Peyer's patch (tissue), 4 donors: ENCODE measurements around the gene SYT9. TPM values are rescaled to one million over a fixed set of nuclear protein-coding genes. Genes with fewer than 3 reads are reported as not detected.

Source experiments
- DNase-seq, 3 donors: peaks; one replicate each; pipeline ENCODE4 v3.0.0-alpha.2; 2017 to 2019
- H3K27ac ChIP-seq, 4 donors: fragments of 200-600 bp; sonication (generic); one replicate each; pipeline ENCODE4 v1.5.1; 2016 to 2019
- H3K27me3 ChIP-seq, 2 donors: fragments of 200-600 bp; sonication (generic); one replicate each; pipeline ENCODE4 v1.5.1; 2019
- H3K36me3 ChIP-seq, 3 donors: fragments of 200-600 bp; sonication (generic); one replicate each; pipeline ENCODE4 v1.5.1; 2016 to 2019
- H3K4me1 ChIP-seq, 4 donors: fragments of 200-600 bp; sonication (generic); one replicate each; pipeline ENCODE4 v1.5.1; 2016 to 2019
- H3K4me3 ChIP-seq, 4 donors: fragments of 200-600 bp; sonication (generic); 1 replicate in 3 of 4; 2 replicates in 1 of 4; pipeline ENCODE4 v1.5.1; 2016 to 2019; ENCODE audit warnings: mild to moderate bottlenecking in 1 of 4
- H3K9me3 ChIP-seq, 4 donors: fragments of 200-600 bp; sonication (generic); one replicate each; pipeline ENCODE4 v1.5.1; 2016 to 2019; ENCODE audit warnings: mild to moderate bottlenecking in 1 of 4
- POLR2A ChIP-seq, 2 donors: fragments of 450-650 bp; IDR thresholded peaks; one replicate each; pipeline ENCODE4 v1.5.1; 2017; ENCODE audit warnings: antibody characterized with exemption in 2 of 2, mild to moderate bottlenecking in 2 of 2, moderate library complexity in 2 of 2
- total RNA-seq, 4 donors: library from RNA; depleted of rRNA; stranded (reverse); fragments of >200 nt; gene quantifications; one replicate each; pipeline ENCODE4 v1.1.0, GENCODE V29; 2016
- TF ChIP-seq, protein P1 (sequence below), 6 experiments: fragments of 450-650 bp in 4 of 6; fragments of 200-600 bp in 2 of 6; sonication (generic) in 1 of 6; IDR thresholded peaks; one replicate each; pipeline ENCODE4 v1.5.1; 2017 to 2019; ENCODE audit warnings: antibody characterized with exemption in 6 of 6, mild to moderate bottlenecking in 3 of 6, moderate library complexity in 1 of 6

The SYT9 gene
- total RNA-seq, 4 donors from 2014 or later, result not detected

DNA sequence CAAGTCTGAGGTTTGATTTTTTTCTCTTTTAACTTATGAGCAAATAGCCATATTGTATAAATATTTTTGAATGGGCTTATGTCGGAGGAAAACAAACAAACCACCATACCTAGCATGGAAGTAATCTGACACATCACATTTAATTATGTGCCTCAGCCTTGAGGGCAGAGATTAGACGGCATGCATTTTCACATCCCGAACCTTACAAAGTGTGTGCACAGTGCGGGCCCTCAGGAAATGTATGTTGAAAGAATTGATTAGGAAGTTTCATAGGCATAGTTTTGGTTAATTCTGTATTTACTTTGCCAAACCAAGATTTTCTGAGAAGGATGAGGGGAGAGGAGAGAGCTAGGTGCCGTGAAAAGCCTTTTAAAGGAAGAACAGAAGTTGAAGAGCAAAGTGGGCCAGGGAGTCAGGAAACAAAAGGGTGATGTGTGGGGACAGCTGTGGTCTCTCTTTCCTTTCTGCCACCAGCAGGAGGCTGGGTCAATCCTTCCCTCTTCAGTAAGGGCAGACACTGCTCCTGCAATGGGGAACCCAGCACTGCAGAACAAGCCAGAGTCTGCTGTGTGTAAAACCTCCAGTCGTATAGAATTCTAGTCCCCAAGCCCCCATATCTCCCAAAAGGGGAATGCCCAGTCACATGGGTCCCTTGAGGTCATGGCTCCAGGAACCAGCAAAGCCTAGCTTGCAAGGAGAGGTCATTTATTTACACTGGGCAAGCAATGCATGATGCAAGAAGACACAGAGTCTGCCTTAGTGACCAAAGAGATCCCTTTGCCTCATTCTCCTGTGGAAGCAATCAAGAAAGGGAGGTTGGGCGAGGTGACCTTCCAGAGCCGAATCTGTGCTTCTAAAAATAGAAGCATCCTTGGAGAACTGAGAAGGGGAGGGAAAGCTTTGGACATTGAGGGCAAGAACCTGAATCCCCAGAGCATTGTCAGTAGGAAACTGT, 162.5 kb downstream of the SYT9 start:
- Histone ChIP-seq H3K27ac (no peak overlapping the region), H3K36me3 (no peaks in the 10 kb centered on the region), H3K4me3 (no peak overlapping the region), H3K27me3 (no peaks in the 10 kb centered on the region), H3K9me3 (no peaks in the 10 kb centered on the region), H3K4me1 (no peaks in the 10 kb centered on the region)
- no peak for DNase-seq
- TF ChIP-seq, protein P1, sequence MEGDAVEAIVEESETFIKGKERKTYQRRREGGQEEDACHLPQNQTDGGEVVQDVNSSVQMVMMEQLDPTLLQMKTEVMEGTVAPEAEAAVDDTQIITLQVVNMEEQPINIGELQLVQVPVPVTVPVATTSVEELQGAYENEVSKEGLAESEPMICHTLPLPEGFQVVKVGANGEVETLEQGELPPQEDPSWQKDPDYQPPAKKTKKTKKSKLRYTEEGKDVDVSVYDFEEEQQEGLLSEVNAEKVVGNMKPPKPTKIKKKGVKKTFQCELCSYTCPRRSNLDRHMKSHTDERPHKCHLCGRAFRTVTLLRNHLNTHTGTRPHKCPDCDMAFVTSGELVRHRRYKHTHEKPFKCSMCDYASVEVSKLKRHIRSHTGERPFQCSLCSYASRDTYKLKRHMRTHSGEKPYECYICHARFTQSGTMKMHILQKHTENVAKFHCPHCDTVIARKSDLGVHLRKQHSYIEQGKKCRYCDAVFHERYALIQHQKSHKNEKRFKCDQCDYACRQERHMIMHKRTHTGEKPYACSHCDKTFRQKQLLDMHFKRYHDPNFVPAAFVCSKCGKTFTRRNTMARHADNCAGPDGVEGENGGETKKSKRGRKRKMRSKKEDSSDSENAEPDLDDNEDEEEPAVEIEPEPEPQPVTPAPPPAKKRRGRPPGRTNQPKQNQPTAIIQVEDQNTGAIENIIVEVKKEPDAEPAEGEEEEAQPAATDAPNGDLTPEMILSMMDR (IDR thresholded peaks at IDR 0.05), result no peak
- TF ChIP-seq POLR2A (IDR thresholded peaks at IDR 0.05), result no peak

DNA sequence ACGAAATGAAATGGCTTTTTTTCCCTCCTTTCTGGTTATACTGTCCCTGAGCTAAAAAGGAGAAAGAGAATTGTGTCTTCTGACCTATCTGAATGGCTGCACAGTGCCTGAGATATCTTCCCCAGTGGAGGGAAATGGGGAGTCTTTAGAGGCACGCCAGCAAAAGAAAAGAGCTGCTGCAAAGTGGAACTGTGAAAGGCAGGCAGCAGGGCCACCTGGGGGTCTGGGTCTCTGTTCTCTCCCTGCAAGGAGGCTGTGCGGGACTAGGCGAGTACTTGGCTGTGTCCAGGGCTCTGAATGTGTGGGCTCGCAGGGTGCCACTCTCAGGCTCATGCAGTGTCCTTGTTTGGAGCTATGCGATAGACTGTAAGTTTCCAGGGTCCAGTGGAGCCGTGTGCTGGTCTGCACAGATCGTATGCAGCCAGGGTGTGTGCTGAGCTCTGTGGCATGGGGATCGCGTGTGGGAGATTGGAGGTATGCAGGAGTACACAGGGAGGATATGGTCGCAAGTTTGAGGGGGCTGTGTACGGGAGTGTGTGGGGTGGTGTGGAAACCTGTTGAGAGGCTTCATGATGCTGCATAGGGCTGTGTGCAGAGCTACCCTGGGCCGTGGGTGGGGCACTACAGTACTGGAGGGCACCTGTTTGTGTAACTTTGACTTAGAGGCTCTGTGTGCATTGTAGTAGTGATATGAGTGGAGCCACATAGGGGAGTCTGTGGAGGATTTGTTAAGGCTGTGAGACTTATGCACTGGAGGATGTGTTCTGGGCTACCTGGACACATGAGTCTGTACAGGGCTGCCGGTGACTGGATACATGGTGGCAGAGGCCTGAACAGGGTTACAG, 163.5 kb downstream of the SYT9 start:
- Histone ChIP-seq H3K4me3 (no peak overlapping the region), H3K27ac (no peak overlapping the region), H3K4me1 (no peaks in the 10 kb centered on the region), H3K36me3 (no peaks in the 10 kb centered on the region), H3K9me3 (no peaks in the 10 kb centered on the region), H3K27me3 (no peaks in the 10 kb centered on the region)
- no peak for DNase-seq
- no peak for TF ChIP-seq POLR2A (IDR thresholded peaks at IDR 0.05)
- TF ChIP-seq, protein P1 (IDR thresholded peaks at IDR 0.05), result no peak

DNA sequence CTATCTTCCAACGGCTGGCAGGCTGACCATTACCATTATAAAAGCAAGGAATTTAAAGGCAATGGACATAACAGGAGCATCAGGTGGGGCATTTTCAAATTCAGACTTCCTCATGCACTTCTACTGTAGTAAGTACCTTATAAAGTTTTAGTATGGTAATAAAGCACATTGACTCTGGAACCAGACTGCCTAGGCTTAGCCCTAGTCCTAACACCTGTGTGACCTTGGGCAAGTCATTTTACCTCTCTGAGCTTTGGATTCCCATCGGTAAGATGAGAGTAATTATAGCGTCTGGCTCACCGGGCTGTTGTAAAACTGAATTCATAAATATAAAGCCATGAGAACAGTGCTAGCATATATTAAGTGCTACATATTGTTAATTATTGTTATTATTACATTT, 164.4 kb downstream of the SYT9 start:
- Histone ChIP-seq H3K9me3 (no peaks in the 10 kb centered on the region), H3K27me3 (no peaks in the 10 kb centered on the region), H3K4me3 (no peak overlapping the region), H3K27ac (no peak overlapping the region), H3K4me1 (no peaks in the 10 kb centered on the region), H3K36me3 (no peaks in the 10 kb centered on the region)
- no peak for TF ChIP-seq POLR2A (IDR thresholded peaks at IDR 0.05)
- TF ChIP-seq, protein P1 (IDR thresholded peaks at IDR 0.05), result no peak
- DNase-seq, result no peak

- Histone ChIP-seq H3K27me3 (no peaks in the 10 kb centered on the region), H3K36me3 (no peaks in the 10 kb centered on the region), H3K4me1 (no peaks in the 10 kb centered on the region), H3K27ac (no peak overlapping the region), H3K4me3 (no peak overlapping the region), H3K9me3 (no peaks in the 10 kb centered on the region)
- DNase-seq, result no peak
- no peak for TF ChIP-seq POLR2A (IDR thresholded peaks at IDR 0.05)
- TF ChIP-seq, protein P1 (IDR thresholded peaks at IDR 0.05), result no peak
These were observed 165.6 kb downstream of the SYT9 start for GRCh38 chr11:7417328-7417727.

- TF ChIP-seq POLR2A (IDR thresholded peaks at IDR 0.05), result no peak
- TF ChIP-seq, protein P1 (IDR thresholded peaks at IDR 0.05), result no peak
- Histone ChIP-seq H3K9me3 (no peaks in the 10 kb centered on the region), H3K4me3 (no peak overlapping the region), H3K27me3 (no peaks in the 10 kb centered on the region), H3K27ac (no peak overlapping the region), H3K36me3 (no peaks in the 10 kb centered on the region), H3K4me1 (no peaks in the 10 kb centered on the region)
- no peak for DNase-seq
These were observed 166.4 kb downstream of the SYT9 start for GRCh38 chr11:7418061-7418460.
